GM18505 (cell line): Measurements from ENCODE around the gene MFGE8.
"Not testable (repeated sequence)": the region's sequence is repeated elsewhere in the genome, so short reads cannot be mapped to it uniquely, and the experiment has no call there.

ENCODE experiments used
- ATAC-seq: cut with Tn5 transposase; IDR thresholded peaks from one replicate; pipeline ENCODE4 v1.9.1; 2021; ENCODE audit not compliant: unreplicated experiment
- POLR2A ChIP-seq: IDR thresholded peaks from 4 replicates; pipeline ENCODE4 v1.6.1; 2011; ENCODE audit warnings: borderline replicate concordance; ENCODE audit not compliant: insufficient read depth, insufficient read length; ENCODE audit errors: extremely low read depth

The MFGE8 gene

GRCh38 chr15:88913017-88913849 lies at the start of gene MFGE8:
MFGE8 (minus strand) TSS chr15:88913379; CDS start chr15:88913319, 60 bp downstream.
- no peak for TF ChIP-seq POLR2A
- ATAC-seq: peak; percentile 75

DNA sequence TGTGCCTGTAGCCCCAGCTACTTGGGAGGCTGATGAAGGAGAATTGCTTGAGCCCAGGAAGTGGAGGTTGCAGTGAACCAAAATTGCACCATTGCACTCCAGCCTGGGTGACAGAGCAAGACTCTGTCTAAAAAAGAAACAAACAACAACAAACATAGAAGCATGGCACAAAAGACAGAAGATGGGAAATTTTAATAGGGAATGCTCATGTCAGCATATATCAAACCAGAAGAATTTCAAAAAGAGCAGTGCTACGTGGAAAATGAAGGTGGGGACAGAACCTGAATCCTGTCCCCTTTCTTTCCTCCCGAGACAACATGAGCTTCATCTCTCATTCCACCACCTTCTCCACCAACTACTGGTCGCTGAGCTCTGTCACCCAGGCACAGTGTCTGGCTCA lies 46.3 kb upstream of the MFGE8 start:
- no peak for ATAC-seq

DNA sequence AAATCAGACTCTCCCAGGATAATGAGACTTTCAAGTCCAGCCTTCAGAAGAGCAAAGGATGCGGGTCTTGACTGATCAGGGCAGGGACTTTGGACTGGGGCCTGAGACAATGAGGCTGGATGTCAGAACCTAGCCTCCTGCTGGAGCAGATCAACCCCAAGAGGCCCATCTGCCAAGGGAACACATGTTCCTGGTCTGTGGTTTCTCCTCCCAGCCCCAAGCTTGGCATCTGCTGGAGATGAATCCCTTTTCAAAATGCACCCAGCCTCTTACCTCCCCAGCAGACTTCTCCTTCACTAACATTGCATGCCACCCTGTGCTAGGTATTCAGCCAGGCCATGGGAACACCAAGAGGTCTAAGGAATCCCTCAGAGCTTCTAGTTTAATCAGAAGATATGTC lies 43.7 kb upstream of the MFGE8 start:
- no peak for ATAC-seq
- no peak for TF ChIP-seq POLR2A

More for the DNA sequence above, 46.3 kb upstream of the MFGE8 start:
- no peak for TF ChIP-seq POLR2A

GRCh38 chr15:88956263-88956662 lies 43.1 kb upstream of the MFGE8 start:
- TF ChIP-seq POLR2A: no peak
- no peak for ATAC-seq

GRCh38 chr15:88954431-88955277 lies 41.5 kb upstream of the MFGE8 start:
- no peak for TF ChIP-seq POLR2A
- ATAC-seq: no peak

- no peak for ATAC-seq
- no peak for TF ChIP-seq POLR2A
Observed at GRCh38 chr15:88950600-88951160, 37.5 kb upstream of the MFGE8 start.

DNA sequence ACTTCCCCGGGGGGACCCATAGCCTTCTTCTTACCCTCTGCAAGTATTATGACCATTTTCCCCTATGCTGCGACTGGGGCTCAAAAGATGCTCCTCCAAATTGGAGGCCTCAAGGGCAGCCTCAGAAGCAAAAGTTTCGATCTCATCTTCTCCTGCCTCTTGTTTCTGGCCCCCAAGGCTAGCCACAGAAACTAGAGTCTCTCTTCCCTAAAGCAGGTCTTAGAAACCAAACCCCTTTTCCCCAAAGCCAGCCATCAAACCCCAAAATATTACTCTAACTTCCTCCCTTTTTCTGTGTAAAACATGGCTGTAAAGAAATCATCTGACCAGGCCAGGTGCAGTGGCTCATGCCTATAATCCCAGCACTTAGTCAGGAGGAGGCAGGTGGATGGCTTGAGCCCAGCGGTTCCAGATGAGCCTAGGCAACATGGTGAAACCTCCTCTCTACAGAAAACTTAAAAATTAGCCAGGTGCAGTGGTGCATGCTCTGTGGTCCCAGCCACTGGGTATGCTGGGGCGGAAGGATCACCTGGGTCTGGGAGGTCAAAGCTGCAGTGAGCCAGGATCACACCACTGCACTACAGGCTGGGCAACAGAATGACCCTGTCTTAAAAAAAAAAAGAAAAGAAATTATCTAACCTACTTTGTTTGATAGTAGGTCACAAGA lies 36.7 kb upstream of the MFGE8 start:
- ATAC-seq: no peak
- TF ChIP-seq POLR2A: no peak

GRCh38 chr15:88940110-88940675 lies 27.0 kb upstream of the MFGE8 start:
- ATAC-seq: no peak
- TF ChIP-seq POLR2A: no peak

GRCh38 chr15:88939486-88939806 lies 26.3 kb upstream of the MFGE8 start:
- ATAC-seq: no peak
- no peak for TF ChIP-seq POLR2A

- no peak for TF ChIP-seq POLR2A
Observed at GRCh38 chr15:88938802-88939485, 25.8 kb upstream of the MFGE8 start.

GRCh38 chr15:88934449-88934848 lies 21.3 kb upstream of the MFGE8 start:
- ATAC-seq: not testable (repeated sequence)

More at GRCh38 chr15:88938802-88939485, 25.8 kb upstream of the MFGE8 start:
- no peak for ATAC-seq

DNA sequence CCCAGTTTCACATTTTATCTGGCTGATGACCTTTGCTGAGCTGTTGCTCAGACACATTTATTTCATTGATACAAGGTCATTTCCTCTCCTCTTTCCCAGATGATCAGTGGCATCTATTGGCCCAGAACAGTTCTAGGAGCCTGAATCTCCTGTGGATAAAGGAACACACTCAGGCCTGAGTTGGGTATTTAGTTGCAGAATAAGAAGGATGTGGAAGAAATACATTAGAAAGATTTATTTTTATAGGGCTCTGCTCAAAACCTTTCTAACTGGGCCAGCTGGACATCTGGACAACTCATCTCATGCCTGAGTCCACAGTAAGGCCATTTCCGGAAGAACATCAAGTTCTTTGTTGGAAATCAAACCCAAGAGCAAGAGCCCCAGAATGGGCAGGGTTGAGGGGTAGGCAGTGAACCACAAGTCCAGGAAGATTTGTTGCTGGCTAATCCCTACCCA lies 19.7 kb upstream of the MFGE8 start:
- TF ChIP-seq POLR2A: no peak
- ATAC-seq: no peak
